Measurements from ENCODE around the gene PRRG1.
"Not testable (repeated sequence)": the region's sequence is repeated elsewhere in the genome, so short reads cannot be mapped to it uniquely, and the experiment has no call there.

The PRRG1 gene

GRCh38 chrX:37468124-37468739 is 119.1 kb downstream of the PRRG1 start:
- in situ Hi-C loops (cut with HindIII; ENCODE audit: low sequenced_read_pairs) = no loop called here

GRCh38 chrX:37470711-37471110 is 121.5 kb downstream of the PRRG1 start:
- in situ Hi-C loops (cut with HindIII; ENCODE audit: low sequenced_read_pairs) = no loop called here

- in situ Hi-C loops (cut with HindIII; ENCODE audit: low sequenced_read_pairs) = no loop called here
Observed at GRCh38 chrX:37472836-37473235, 123.7 kb downstream of the PRRG1 start.

GRCh38 chrX:37474478-37474877 is 125.3 kb downstream of the PRRG1 start:
- in situ Hi-C loops (cut with HindIII; ENCODE audit: low sequenced_read_pairs) = no loop called here

- in situ Hi-C loops (cut with HindIII; ENCODE audit: low sequenced_read_pairs) = no loop called here
Observed at GRCh38 chrX:37476571-37477170, 127.5 kb downstream of the PRRG1 start.

- in situ Hi-C loops (cut with HindIII; ENCODE audit: low sequenced_read_pairs) = not testable (repeated sequence)
Observed at GRCh38 chrX:37484335-37484734, 135.2 kb downstream of the PRRG1 start.

GRCh38 chrX:37485429-37485828 is 136.3 kb downstream of the PRRG1 start:
- in situ Hi-C loops (cut with HindIII; ENCODE audit: low sequenced_read_pairs) = loop anchor here (5.0 kb wide), 1 partner anchor 78 kb away; no protein-coding TSS in a partner anchor

- in situ Hi-C loops (cut with HindIII; ENCODE audit: low sequenced_read_pairs) = loop anchor here (5.0 kb wide), 1 partner anchor 80 kb away; no protein-coding TSS in a partner anchor
Observed at GRCh38 chrX:37487271-37487670, 138.1 kb downstream of the PRRG1 start.

GRCh38 chrX:37488323-37488722 is 139.2 kb downstream of the PRRG1 start:
- in situ Hi-C loops (cut with HindIII; ENCODE audit: low sequenced_read_pairs) = loop anchor here (5.0 kb wide), 1 partner anchor 81 kb away; no protein-coding TSS in a partner anchor

- in situ Hi-C loops (cut with HindIII; ENCODE audit: low sequenced_read_pairs) = no loop called here
Observed at GRCh38 chrX:37491686-37492085, 142.5 kb downstream of the PRRG1 start.

GRCh38 chrX:37495760-37496159 is 146.6 kb downstream of the PRRG1 start:
- in situ Hi-C loops (cut with HindIII; ENCODE audit: low sequenced_read_pairs) = not testable (repeated sequence)

GRCh38 chrX:37497126-37497525 is 148.0 kb downstream of the PRRG1 start:
- in situ Hi-C loops (cut with HindIII; ENCODE audit: low sequenced_read_pairs) = not testable (repeated sequence)

GRCh38 chrX:37498323-37498722 is 149.2 kb downstream of the PRRG1 start:
- in situ Hi-C loops (cut with HindIII; ENCODE audit: low sequenced_read_pairs) = not testable (repeated sequence)

GRCh38 chrX:37499649-37500048 is 150.5 kb downstream of the PRRG1 start:
- in situ Hi-C loops (cut with HindIII; ENCODE audit: low sequenced_read_pairs) = not testable (repeated sequence)

- in situ Hi-C loops (cut with HindIII; ENCODE audit: low sequenced_read_pairs) = no loop called here
Observed at GRCh38 chrX:37504991-37505390, 155.8 kb downstream of the PRRG1 start.
